PFSK-1 (cell line): ENCODE measurements around the gene SEH1L.

Experiments used
- FOXP2 ChIP-seq: optimal IDR thresholded peaks from 2 replicates; pipeline ENCODE3; 2011; ENCODE audit warnings: borderline replicate concordance, control low read depth, inconsistent platforms; ENCODE audit not compliant: insufficient read depth; ENCODE audit errors: extremely low read length, extremely low read depth
- POLR2AphosphoS5 ChIP-seq: IDR thresholded peaks from 2 replicates; pipeline ENCODE4 v1.6.1; 2012; ENCODE audit warnings: low read depth, mild to moderate bottlenecking, control low read depth, low read length, moderate library complexity
- REST ChIP-seq, 2 experiments: IDR thresholded peaks; 2 replicates each; pipeline versions ENCODE4 v1.6.1 to v1.8.0; 2011 to 2012; ENCODE audit warnings: low read depth in 2 of 2, low read length in 2 of 2, control low read depth in 1 of 2, inconsistent platforms in 1 of 2, mild to moderate bottlenecking in 1 of 2, moderate library complexity in 1 of 2; ENCODE audit not compliant: insufficient read depth in 1 of 2
- SIN3A ChIP-seq: IDR thresholded peaks from 2 replicates; pipeline ENCODE4 v1.6.1; 2012; ENCODE audit warnings: mild to moderate bottlenecking, low read length, moderate library complexity, borderline replicate concordance; ENCODE audit not compliant: insufficient read depth
- TAF1 ChIP-seq: IDR thresholded peaks from 2 replicates; pipeline ENCODE4 v1.6.1; 2012; ENCODE audit warnings: low read length, control low read depth, borderline replicate concordance; ENCODE audit not compliant: insufficient read depth

The SEH1L gene

GRCh38 chr18:12975488-12975887 lies 27.7 kb downstream of the SEH1L start:
- TF ChIP-seq SIN3A (no peak), REST (IDR thresholded peaks at IDR 0.05; ENCODE audit: insufficient read depth in 1 of 2, low read depth in 2 of 2, low read length in 2 of 2) (no peak), TAF1 (no peak), POLR2AphosphoS5 (no peak), FOXP2 (no peak)

- no peak for TF ChIP-seq TAF1
- TF ChIP-seq SIN3A = no peak
- TF ChIP-seq REST (IDR thresholded peaks at IDR 0.05; ENCODE audit: insufficient read depth in 1 of 2, low read depth in 2 of 2, low read length in 2 of 2) = no peak
- TF ChIP-seq POLR2AphosphoS5 = no peak
- TF ChIP-seq FOXP2 = no peak
Measured at GRCh38 chr18:12976305-12976704, 28.5 kb downstream of the SEH1L start.

GRCh38 chr18:12989397-12990122 lies 41.7 kb downstream of the SEH1L start:
- TF ChIP-seq REST (IDR thresholded peaks at IDR 0.05; ENCODE audit: insufficient read depth in 1 of 2, low read depth in 2 of 2, low read length in 2 of 2) (no peak), POLR2AphosphoS5 (no peak), FOXP2 (no peak), TAF1 (no peak), SIN3A (no peak)

- TF ChIP-seq POLR2AphosphoS5 (no peak), TAF1 (no peak), SIN3A (no peak), FOXP2 (no peak), REST (IDR thresholded peaks at IDR 0.05; ENCODE audit: insufficient read depth in 1 of 2, low read depth in 2 of 2, low read length in 2 of 2) (no peak)
Measured at GRCh38 chr18:12990123-12990475, 42.3 kb downstream of the SEH1L start.

- no peak for TF ChIP-seq POLR2AphosphoS5
- no peak for TF ChIP-seq FOXP2
- no peak for TF ChIP-seq TAF1
- TF ChIP-seq REST (IDR thresholded peaks at IDR 0.05; ENCODE audit: insufficient read depth in 1 of 2, low read depth in 2 of 2, low read length in 2 of 2) = no peak
- TF ChIP-seq SIN3A = no peak
Measured at GRCh38 chr18:12990641-12990966, 42.8 kb downstream of the SEH1L start.
